Measurements from ENCODE around the gene XIRP2.

XIRP2 gene

GRCh38 chr2:167132066-167132465, 243.8 kb downstream of the XIRP2 start:
- H3K4me3 ChIP-seq (ENCODE audit: low read depth, low read length), result no peak overlapping the region
- TF ChIP-seq, protein P1, sequence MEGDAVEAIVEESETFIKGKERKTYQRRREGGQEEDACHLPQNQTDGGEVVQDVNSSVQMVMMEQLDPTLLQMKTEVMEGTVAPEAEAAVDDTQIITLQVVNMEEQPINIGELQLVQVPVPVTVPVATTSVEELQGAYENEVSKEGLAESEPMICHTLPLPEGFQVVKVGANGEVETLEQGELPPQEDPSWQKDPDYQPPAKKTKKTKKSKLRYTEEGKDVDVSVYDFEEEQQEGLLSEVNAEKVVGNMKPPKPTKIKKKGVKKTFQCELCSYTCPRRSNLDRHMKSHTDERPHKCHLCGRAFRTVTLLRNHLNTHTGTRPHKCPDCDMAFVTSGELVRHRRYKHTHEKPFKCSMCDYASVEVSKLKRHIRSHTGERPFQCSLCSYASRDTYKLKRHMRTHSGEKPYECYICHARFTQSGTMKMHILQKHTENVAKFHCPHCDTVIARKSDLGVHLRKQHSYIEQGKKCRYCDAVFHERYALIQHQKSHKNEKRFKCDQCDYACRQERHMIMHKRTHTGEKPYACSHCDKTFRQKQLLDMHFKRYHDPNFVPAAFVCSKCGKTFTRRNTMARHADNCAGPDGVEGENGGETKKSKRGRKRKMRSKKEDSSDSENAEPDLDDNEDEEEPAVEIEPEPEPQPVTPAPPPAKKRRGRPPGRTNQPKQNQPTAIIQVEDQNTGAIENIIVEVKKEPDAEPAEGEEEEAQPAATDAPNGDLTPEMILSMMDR (IDR thresholded peaks at IDR 0.05; ENCODE audit: borderline replicate concordance, insufficient read depth, low read depth, low read length), result no peak

GRCh38 chr2:167132906-167133555, 244.8 kb downstream of the XIRP2 start:
- TF ChIP-seq, protein P1 (IDR thresholded peaks at IDR 0.05; ENCODE audit: borderline replicate concordance, insufficient read depth, low read depth, low read length), result no peak
- H3K4me3 ChIP-seq (ENCODE audit: low read depth, low read length), result no peak overlapping the region

DNA sequence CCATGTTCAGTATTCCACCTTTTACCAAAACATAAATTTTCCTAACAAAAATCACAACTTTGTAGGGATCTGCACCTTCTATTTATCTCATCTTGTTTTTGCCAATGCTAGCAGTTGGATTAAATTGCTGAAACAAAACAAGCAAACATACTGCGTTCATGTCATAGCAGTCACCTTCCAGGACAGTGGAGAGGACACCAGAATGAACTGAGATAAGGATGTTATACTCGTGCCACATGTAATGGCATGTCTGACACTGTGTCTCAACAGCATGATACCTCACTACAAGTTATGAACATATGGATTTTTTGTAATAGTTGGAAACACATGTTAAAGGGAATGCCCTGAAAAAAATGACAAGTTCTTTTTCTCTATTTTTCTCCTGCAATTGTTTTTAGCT, 245.3 kb downstream of the XIRP2 start:
- TF ChIP-seq, protein P1 (IDR thresholded peaks at IDR 0.05; ENCODE audit: borderline replicate concordance, insufficient read depth, low read depth, low read length), result no peak
- no peak overlapping the region for H3K4me3 ChIP-seq (ENCODE audit: low read depth, low read length)

- no peak overlapping the region for H3K4me3 ChIP-seq (ENCODE audit: low read depth, low read length)
Observed at GRCh38 chr2:167134381-167135072, 246.2 kb downstream of the XIRP2 start.

GRCh38 chr2:167135706-167136105, 247.4 kb downstream of the XIRP2 start:
- no peak overlapping the region for H3K4me3 ChIP-seq (ENCODE audit: low read depth, low read length)
- TF ChIP-seq, protein P1 (IDR thresholded peaks at IDR 0.05; ENCODE audit: borderline replicate concordance, insufficient read depth, low read depth, low read length), result no peak

More at GRCh38 chr2:167134381-167135072, 246.2 kb downstream of the XIRP2 start:
- TF ChIP-seq, protein P1 (IDR thresholded peaks at IDR 0.05; ENCODE audit: borderline replicate concordance, insufficient read depth, low read depth, low read length), result no peak

- TF ChIP-seq, protein P1 (IDR thresholded peaks at IDR 0.05; ENCODE audit: borderline replicate concordance, insufficient read depth, low read depth, low read length), result no peak
Observed at GRCh38 chr2:167136879-167137596, 248.8 kb downstream of the XIRP2 start.

More at GRCh38 chr2:167136879-167137596, 248.8 kb downstream of the XIRP2 start:
- H3K4me3 ChIP-seq (ENCODE audit: low read depth, low read length), result no peak overlapping the region

All from GM12875 (cell line).